Measurements from ENCODE around the gene GABRR1.
A peak's percentile ranks its signal among the peaks of the same experiment; 100 is the strongest.
"Not testable (repeated sequence)": the region's sequence is repeated elsewhere in the genome, so short reads cannot be mapped to it uniquely, and the experiment has no call there.

GABRR1 gene

GRCh38 chr6:89154131-89154530 lies 63.0 kb downstream of the GABRR1 start:
- no peak for DNase-seq (ENCODE audit: low read depth)

GRCh38 chr6:89148016-89148750 lies 69.0 kb downstream of the GABRR1 start:
- DNase-seq (ENCODE audit: low read depth), result no peak

- DNase-seq (ENCODE audit: low read depth), result peak; percentile 8
Observed at GRCh38 chr6:89146718-89147700, 70.1 kb downstream of the GABRR1 start.

- peak; percentile 44 for DNase-seq (ENCODE audit: low read depth)
Observed at GRCh38 chr6:89145956-89146717, 71.0 kb downstream of the GABRR1 start, which contains the start of gene PM20D2. Gene PM20D2, plus strand, starts transcription at chr6:89146055. Its CDS starts 90 bp downstream, at chr6:89146145.

- no peak for DNase-seq (ENCODE audit: low read depth)
Observed at GRCh38 chr6:89145091-89145955, 71.8 kb downstream of the GABRR1 start.

- DNase-seq (ENCODE audit: low read depth), result no peak
Observed at GRCh38 chr6:89144354-89144906, 72.7 kb downstream of the GABRR1 start.

- DNase-seq (ENCODE audit: low read depth), result no peak
Observed at GRCh38 chr6:89140347-89141156, 76.6 kb downstream of the GABRR1 start.

- DNase-seq (ENCODE audit: low read depth), result no peak
Observed at GRCh38 chr6:89139509-89140346, 77.4 kb downstream of the GABRR1 start.

GRCh38 chr6:89138173-89138572 lies 79.0 kb downstream of the GABRR1 start:
- no peak for DNase-seq (ENCODE audit: low read depth)

- no peak for DNase-seq (ENCODE audit: low read depth)
Observed at GRCh38 chr6:89134723-89135122, 82.4 kb downstream of the GABRR1 start.

- DNase-seq (ENCODE audit: low read depth), result no peak
Observed at GRCh38 chr6:89133981-89134380, 83.2 kb downstream of the GABRR1 start.

- no peak for DNase-seq (ENCODE audit: low read depth)
Observed at GRCh38 chr6:89132057-89132456, 85.1 kb downstream of the GABRR1 start.

GRCh38 chr6:89131599-89131998 lies 85.6 kb downstream of the GABRR1 start:
- no peak for DNase-seq (ENCODE audit: low read depth)

- not testable (repeated sequence) for DNase-seq (ENCODE audit: low read depth)
Observed at GRCh38 chr6:89128256-89128671, 88.9 kb downstream of the GABRR1 start.

Measured in stimulated activated CD8-positive, alpha-beta memory T cell treated with anti-CD3 and anti-CD28 coated beads, Interleukin-7, amount 100 ng/mL, for 24 hours (primary cell).